GM21737 (cell line): ENCODE data around the gene GINM1.

Experiments
- ATAC-seq: cut with Tn5 transposase; IDR thresholded peaks from one replicate; pipeline ENCODE4 v1.9.1; 2021; ENCODE audit warnings: mild to moderate bottlenecking, moderate library complexity; ENCODE audit not compliant: unreplicated experiment

Gene GINM1

GRCh38 chr6:149565527-149566409 lies at the start of gene GINM1:
TSS of gene GINM1 (plus strand) at chr6:149566375. CDS start at chr6:149566415, 40 bp downstream.
- ATAC-seq, result peak; percentile 83

GRCh38 chr6:149529650-149530049 lies 36.5 kb upstream of the GINM1 start:
- ATAC-seq, result no peak

GRCh38 chr6:149534742-149535141 lies 31.4 kb upstream of the GINM1 start:
- ATAC-seq, result no peak

- no peak for ATAC-seq
Observed at GRCh38 chr6:149541139-149541538, 25.0 kb upstream of the GINM1 start.

GRCh38 chr6:149544646-149545257 lies 21.4 kb upstream of the GINM1 start:
- ATAC-seq, result no peak

GRCh38 chr6:149545258-149545753 lies 20.9 kb upstream of the GINM1 start:
- peak; percentile 20 for ATAC-seq

- peak; percentile 92 for ATAC-seq
Observed at GRCh38 chr6:149545754-149546471, 20.3 kb upstream of the GINM1 start, which contains the start of gene PPIL4. TSS of gene PPIL4 (minus strand) at chr6:149546043. CDS start at chr6:149546005, 38 bp downstream.

GRCh38 chr6:149551920-149552319 lies 14.3 kb upstream of the GINM1 start:
- ATAC-seq, result no peak

- no peak for ATAC-seq
Observed at GRCh38 chr6:149558029-149558428, 8.1 kb upstream of the GINM1 start.

GRCh38 chr6:149559389-149559788 lies 6.8 kb upstream of the GINM1 start:
- ATAC-seq, result no peak

- no peak for ATAC-seq
Observed at GRCh38 chr6:149560736-149561135, 5.4 kb upstream of the GINM1 start.

- no peak for ATAC-seq
Observed at GRCh38 chr6:149563203-149563927, 2.8 kb upstream of the GINM1 start.

- ATAC-seq, result no peak
Observed at GRCh38 chr6:149563928-149564325, 2.2 kb upstream of the GINM1 start.

- ATAC-seq, result peak; percentile 19
Observed at GRCh38 chr6:149566410-149567193, 427 bp downstream of the GINM1 start.

GRCh38 chr6:149567194-149567586 lies 1.0 kb downstream of the GINM1 start:
- no peak for ATAC-seq

- ATAC-seq, result no peak
Observed at GRCh38 chr6:149567945-149568585, 1.9 kb downstream of the GINM1 start.

- ATAC-seq, result no peak
Observed at GRCh38 chr6:149580880-149581279, 14.7 kb downstream of the GINM1 start.

- no peak for ATAC-seq
Observed at GRCh38 chr6:149581349-149581748, 15.2 kb downstream of the GINM1 start.

- ATAC-seq, result no peak
Observed at GRCh38 chr6:149586149-149586548, 20.0 kb downstream of the GINM1 start.
